Endothelial cell (in vitro differentiated cells): Measurements from ENCODE around the gene CCDC157. TPM values are rescaled to one million over a fixed set of nuclear protein-coding genes. Genes with fewer than 3 reads are reported as not detected.

Source experiments
- DNase-seq: peaks from one replicate; pipeline ENCODE4 v3.0.0; 2021; ENCODE audit warnings: low spot score
- H3K27ac Mint-ChIP-seq: one replicate; pipeline ENCODE4 v1.8.0; 2021; ENCODE audit warnings: mixed read lengths, inconsistent platforms; ENCODE audit not compliant: unreplicated experiment
- H3K27me3 Mint-ChIP-seq: one replicate; pipeline ENCODE4 v1.8.0; 2021; ENCODE audit warnings: mild to moderate bottlenecking, moderate library complexity, mixed read lengths, inconsistent platforms; ENCODE audit not compliant: unreplicated experiment
- H3K36me3 Mint-ChIP-seq: one replicate; pipeline ENCODE4 v1.8.0; 2021; ENCODE audit warnings: mild to moderate bottlenecking, low read depth, mixed read lengths, inconsistent platforms; ENCODE audit not compliant: unreplicated experiment
- H3K4me1 Mint-ChIP-seq: one replicate; pipeline ENCODE4 v1.8.0; 2021; ENCODE audit warnings: mild to moderate bottlenecking, mixed read lengths, inconsistent platforms; ENCODE audit not compliant: unreplicated experiment
- H3K4me3 Mint-ChIP-seq: one replicate; pipeline ENCODE4 v1.8.0; 2021; ENCODE audit warnings: mild to moderate bottlenecking, mixed read lengths, inconsistent platforms; ENCODE audit not compliant: unreplicated experiment
- H3K9me3 Mint-ChIP-seq: one replicate; pipeline ENCODE4 v1.8.0; 2021; ENCODE audit warnings: mixed read lengths, inconsistent platforms; ENCODE audit not compliant: unreplicated experiment
- CTCF ChIP-seq: fragments of 200-600 bp; sonication (generic); IDR thresholded peaks from one replicate; pipeline ENCODE4 v1.5.0; 2021; ENCODE audit warnings: antibody characterized with exemption; ENCODE audit not compliant: unreplicated experiment
- total RNA-seq: library from RNA; stranded (reverse); fragmentation: NEBNext Ultra II Directional; extraction: Animal tissue kit (Norgen Biotek cat#: 25700); gene quantifications from one replicate; pipeline ENCODE4 v1.2.1, GENCODE V29; 2021; ENCODE audit not compliant: unreplicated experiment

The CCDC157 gene
- total RNA-seq, 1 donor from 2014 or later = 3.3 TPM

DNA sequence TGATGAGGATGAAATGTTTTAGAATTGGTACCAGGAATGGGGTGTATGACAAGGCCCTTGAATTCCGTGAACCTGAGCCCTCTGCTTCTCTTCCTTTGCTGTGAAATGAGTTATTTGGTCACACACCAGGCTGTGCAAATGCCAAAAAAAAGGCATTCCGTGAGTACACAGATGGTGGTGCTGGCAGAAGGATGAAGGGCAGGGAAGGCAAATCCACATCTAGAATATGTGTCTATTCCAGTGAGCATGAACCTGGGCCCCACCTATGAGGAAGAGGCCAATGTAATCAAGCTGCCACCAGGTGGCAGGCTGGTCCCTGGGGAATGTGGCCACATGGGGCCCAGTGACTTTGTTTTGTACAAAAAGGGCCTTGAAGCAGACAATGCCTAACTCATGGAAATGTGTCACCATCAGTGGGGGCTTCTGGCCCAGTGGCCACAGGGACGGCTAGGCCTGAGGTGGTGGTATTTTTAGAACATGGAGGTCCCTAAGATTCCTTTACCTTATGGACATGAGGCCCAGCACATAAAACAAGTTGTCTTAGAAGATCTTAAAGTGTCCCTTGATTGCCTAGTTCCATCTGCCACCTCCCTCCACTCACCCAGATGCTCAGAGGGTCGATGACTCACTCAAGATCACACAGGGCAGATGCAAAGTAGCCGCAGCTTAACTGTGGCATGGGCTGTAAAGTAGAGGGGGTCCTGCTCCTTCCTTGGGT lies 34.3 kb downstream of the CCDC157 start:
- peaks cover 11% of the 10 kb centered on the region for H3K4me1 Mint-ChIP-seq
- peak; percentile 51 for DNase-seq
- no peaks in the 10 kb centered on the region for H3K9me3 Mint-ChIP-seq
- peak; percentile 64 for TF ChIP-seq CTCF
- H3K27ac Mint-ChIP-seq = no peak overlapping the region
- H3K27me3 Mint-ChIP-seq = peaks cover 8% of the 10 kb centered on the region
- H3K4me3 Mint-ChIP-seq = no peak overlapping the region
- H3K36me3 Mint-ChIP-seq = no peaks in the 10 kb centered on the region

DNA sequence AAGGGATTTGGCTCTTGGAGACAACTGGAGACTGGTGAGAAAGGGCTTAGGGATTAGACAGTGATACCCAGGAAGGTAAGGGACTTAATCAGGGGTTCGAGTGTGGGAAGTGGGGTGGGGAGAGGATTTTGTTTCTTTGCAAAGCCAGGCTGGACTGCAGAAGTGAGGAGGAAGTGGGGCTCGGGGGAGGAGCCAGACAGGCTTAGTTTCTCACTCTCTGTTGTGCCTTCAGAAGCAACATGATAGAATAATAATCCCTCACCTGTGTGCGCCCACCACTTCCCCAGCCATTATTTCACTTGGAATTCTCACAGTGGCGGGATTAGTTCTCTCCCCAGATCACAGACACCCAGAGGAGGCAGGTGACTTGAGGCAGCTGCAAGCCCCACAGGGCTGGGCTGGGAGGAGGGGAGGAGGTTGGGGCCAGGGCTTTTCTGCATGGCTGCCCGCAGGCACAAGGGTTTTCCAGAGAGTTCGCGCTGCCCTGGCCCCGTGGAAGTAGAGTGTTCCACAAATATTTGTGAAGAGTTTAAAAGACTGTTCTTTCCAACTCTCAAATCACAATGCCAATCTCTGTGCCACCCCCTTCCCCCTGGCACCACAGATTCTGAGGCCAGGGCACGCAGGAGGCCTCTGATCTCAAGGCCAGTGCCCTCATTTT lies 36.0 kb downstream of the CCDC157 start:
- Mint-ChIP-seq H3K27me3 (peaks cover 12% of the 10 kb centered on the region), H3K9me3 (no peaks in the 10 kb centered on the region), H3K27ac (no peak overlapping the region), H3K36me3 (no peaks in the 10 kb centered on the region), H3K4me3 (no peak overlapping the region), H3K4me1 (peaks cover 11% of the 10 kb centered on the region)
- DNase-seq = no peak
- TF ChIP-seq CTCF = no peak

DNA sequence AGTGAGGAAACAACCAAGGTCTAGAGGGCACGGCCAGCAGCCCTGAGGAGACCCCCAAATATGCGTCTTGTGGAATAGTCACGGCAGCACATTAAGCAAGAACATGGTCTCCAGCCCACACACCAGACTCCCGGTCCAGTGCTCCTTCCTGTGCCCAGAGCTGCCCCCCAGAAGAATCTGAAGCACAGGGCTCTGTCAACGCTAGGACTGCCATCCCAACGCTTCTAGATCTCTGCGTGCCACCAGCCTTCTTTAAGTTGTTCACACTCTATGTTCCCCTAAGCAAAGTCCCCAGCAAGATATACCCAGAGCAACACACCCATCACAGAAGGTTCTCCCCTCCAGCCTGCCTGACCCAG lies 36.5 kb downstream of the CCDC157 start:
- peaks cover 10% of the 10 kb centered on the region for H3K27me3 Mint-ChIP-seq
- no peaks in the 10 kb centered on the region for H3K9me3 Mint-ChIP-seq
- H3K4me3 Mint-ChIP-seq = no peak overlapping the region
- no peaks in the 10 kb centered on the region for H3K36me3 Mint-ChIP-seq
- no peak for DNase-seq
- H3K27ac Mint-ChIP-seq = no peak overlapping the region
- peaks cover 13% of the 10 kb centered on the region for H3K4me1 Mint-ChIP-seq
- TF ChIP-seq CTCF = no peak

DNA sequence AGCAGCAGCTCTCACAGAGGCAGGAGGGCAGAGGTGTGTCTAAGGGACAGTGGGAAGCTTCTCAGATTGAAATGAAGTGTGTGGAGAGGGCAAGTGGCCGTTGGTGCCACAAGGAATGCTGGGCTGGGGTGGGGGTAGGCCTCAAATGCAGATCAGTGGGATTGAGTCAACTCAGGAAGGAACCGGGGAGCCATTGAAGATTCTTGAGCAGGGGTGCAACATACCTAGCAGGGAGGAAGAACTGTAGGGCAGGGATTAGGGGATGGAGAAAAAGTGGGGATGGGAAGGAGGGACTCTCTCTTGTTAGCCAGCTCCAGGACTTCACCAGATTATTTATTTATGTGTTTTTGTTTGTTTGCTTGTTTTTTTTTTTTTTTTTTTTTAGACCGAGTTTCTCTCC lies 37.1 kb downstream of the CCDC157 start:
- Mint-ChIP-seq H3K4me1 (peaks cover 16% of the 10 kb centered on the region), H3K4me3 (peak overlapping the region; percentile 31), H3K27me3 (peaks cover 10% of the 10 kb centered on the region), H3K27ac (no peak overlapping the region), H3K9me3 (no peaks in the 10 kb centered on the region), H3K36me3 (no peaks in the 10 kb centered on the region)
- TF ChIP-seq CTCF = no peak
- no peak for DNase-seq
